GM19240 (cell line): Measurements from ENCODE around the gene CRBN.

Experiments
- DNase-seq: peaks from one replicate; pipeline ENCODE4 v3.0.0; 2011; ENCODE audit warnings: low spot score; ENCODE audit not compliant: insufficient read length

Gene CRBN

GRCh38 chr3:3172627-3173026, 6.9 kb downstream of the CRBN start:
- DNase-seq = no peak

- DNase-seq = no peak
Observed at GRCh38 chr3:3170998-3171397, 8.5 kb downstream of the CRBN start.

- no peak for DNase-seq
Observed at GRCh38 chr3:3165650-3166049, 13.8 kb downstream of the CRBN start.

GRCh38 chr3:3165241-3165640, 14.2 kb downstream of the CRBN start:
- no peak for DNase-seq

GRCh38 chr3:3160826-3161225, 18.7 kb downstream of the CRBN start:
- no peak for DNase-seq

GRCh38 chr3:3157484-3157883, 22.0 kb downstream of the CRBN start:
- no peak for DNase-seq

- DNase-seq = no peak
Observed at GRCh38 chr3:3154879-3155610, 24.4 kb downstream of the CRBN start.

- DNase-seq = no peak
Observed at GRCh38 chr3:3151513-3151912, 28.0 kb downstream of the CRBN start.

- no peak for DNase-seq
Observed at GRCh38 chr3:3149560-3149959, 29.9 kb downstream of the CRBN start.

- DNase-seq = no peak
Observed at GRCh38 chr3:3145831-3146230, 33.7 kb downstream of the CRBN start.

GRCh38 chr3:3141939-3142338, 37.6 kb downstream of the CRBN start:
- DNase-seq = no peak

- DNase-seq = no peak
Observed at GRCh38 chr3:3137526-3137925, 42.0 kb downstream of the CRBN start.

GRCh38 chr3:3134750-3135448, 44.6 kb downstream of the CRBN start:
- no peak for DNase-seq

- no peak for DNase-seq
Observed at GRCh38 chr3:3133500-3133899, 46.0 kb downstream of the CRBN start.

GRCh38 chr3:3129579-3129978, 49.9 kb downstream of the CRBN start:
- DNase-seq = no peak

GRCh38 chr3:3127432-3128010, 52.0 kb downstream of the CRBN start:
- peak; percentile 8 for DNase-seq

- DNase-seq = peak; percentile 86
Observed at GRCh38 chr3:3126477-3127431, 52.7 kb downstream of the CRBN start, which contains the start of gene TRNT1. TRNT1 (plus strand) TSS chr3:3126940; CDS start chr3:3129041, 2,101 bp downstream.

- no peak for DNase-seq
Observed at GRCh38 chr3:3125977-3126376, 53.5 kb downstream of the CRBN start.

GRCh38 chr3:3119393-3119851, 60.1 kb downstream of the CRBN start:
- DNase-seq = no peak

GRCh38 chr3:3117651-3118050, 61.8 kb downstream of the CRBN start:
- DNase-seq = no peak

GRCh38 chr3:3113042-3113709, 66.3 kb downstream of the CRBN start:
- DNase-seq = no peak
